OCI-LY7 (cell line): Measurements from ENCODE around the gene KLHL20. TPM values are rescaled to one million over a fixed set of nuclear protein-coding genes. Genes with fewer than 3 reads are reported as not detected.
"Not testable (repeated sequence)": the region's sequence is repeated elsewhere in the genome, so short reads cannot be mapped to it uniquely, and the experiment has no call there.

ENCODE experiments used
- BruUV-seq: library from RNA; stranded (reverse); fragments of 400-500 nt; replicated peaks from 2 replicates; lab custom pipeline; 2021; lab: Mats Ljungman, UMichigan
- CTCF ChIA-PET: fragments of 300-600 bp; sonication (Branson Sonifier 250); formaldehyde crosslinking; loops from one replicate; lab custom pipeline; 2022; ENCODE audit warnings: antibody characterized with exemption; ENCODE audit not compliant: unreplicated experiment; lab: Charles Lee
- POLR2A ChIA-PET: fragments of 300-600 bp; sonication (Branson Sonifier 250); formaldehyde crosslinking; loops from one replicate; lab custom pipeline; 2022; ENCODE audit warnings: antibody characterized with exemption; lab: Charles Lee
- DNase-seq: peaks from one replicate; pipeline ENCODE4 v3.0.0-alpha.2; 2015; ENCODE audit warnings: low spot score
- H2AFZ ChIP-seq: fragments of 200-600 bp; sonication (generic), shearing (Covaris generic); 2 replicates; pipeline ENCODE4 v1.6.1; 2014; ENCODE audit warnings: mild to moderate bottlenecking, antibody characterized with exemption, low read length, moderate library complexity
- H3K27ac ChIP-seq: fragments of 200-600 bp; sonication (generic); 2 replicates; pipeline ENCODE4 v1.5.1; 2014; ENCODE audit warnings: mixed run types, low read depth, mild to moderate bottlenecking, moderate library complexity, low read length, inconsistent platforms; ENCODE audit not compliant: poor library complexity, severe bottlenecking
- H3K36me3 ChIP-seq: fragments of 200-600 bp; sonication (generic); 2 replicates; pipeline ENCODE4 v1.6.1; 2014; ENCODE audit warnings: mild to moderate bottlenecking, antibody characterized with exemption, low read length, moderate library complexity, mixed read lengths; ENCODE audit not compliant: insufficient read depth
- H3K4me1 ChIP-seq: fragments of 200-600 bp; sonication (generic); 2 replicates; pipeline ENCODE4 v1.5.1; 2014; ENCODE audit warnings: mild to moderate bottlenecking, low read length; ENCODE audit not compliant: insufficient read depth, poor library complexity, severe bottlenecking
- H3K4me2 ChIP-seq: fragments of 200-600 bp; sonication (generic); 2 replicates; pipeline ENCODE4 v1.6.1; 2014; ENCODE audit warnings: mild to moderate bottlenecking, low read length
- H3K4me3 ChIP-seq: fragments of 200-600 bp; sonication (generic); 2 replicates; pipeline ENCODE4 v1.5.1; 2014; ENCODE audit warnings: mild to moderate bottlenecking, low read depth, low read length; ENCODE audit not compliant: poor library complexity, severe bottlenecking
- H3K79me2 ChIP-seq: fragments of 200-600 bp; sonication (generic); 2 replicates; pipeline ENCODE4 v1.6.1; 2016; ENCODE audit warnings: low read depth, mild to moderate bottlenecking, low read length, moderate library complexity, mixed read lengths; ENCODE audit not compliant: insufficient read depth
- H3K9me2 ChIP-seq: fragments of 200-600 bp; sonication (generic); 2 replicates; pipeline ENCODE4 v1.6.1; 2016; ENCODE audit warnings: mild to moderate bottlenecking, low read length, mixed read lengths; ENCODE audit not compliant: insufficient read depth
- H3K9me3 ChIP-seq: fragments of 200-600 bp; sonication (generic); 2 replicates; pipeline ENCODE4 v1.6.1; 2014; ENCODE audit warnings: mild to moderate bottlenecking, mixed run types, low read length, mixed read lengths
- H4K20me1 ChIP-seq: fragments of 200-600 bp; sonication (generic); 2 replicates; pipeline ENCODE4 v1.6.1; 2014; ENCODE audit warnings: mild to moderate bottlenecking, antibody characterized with exemption, low read length, moderate library complexity, mixed read lengths; ENCODE audit not compliant: insufficient read depth
- EZH2phosphoT487 ChIP-seq: fragments of 200-600 bp; sonication (generic); IDR thresholded peaks from 2 replicates; pipeline ENCODE4 v1.6.1; 2018; ENCODE audit warnings: low read depth, borderline replicate concordance, mild to moderate bottlenecking, mixed run types, antibody characterized with exemption, low read length, moderate library complexity, mixed read lengths
- intact Hi-C: fragments of 100-400 bp; cut with micrococcal nuclease; formaldehyde crosslinking; loops from one replicate; pipeline ENCODE4 v1.10.0; 2022; ENCODE audit not compliant: unreplicated experiment
- total RNA-seq, 2 experiments: library from RNA; depleted of rRNA in 1 of 2; stranded (reverse); fragments of >200 nt in 1 of 2; shearing (Covaris generic) in 1 of 2; gene quantifications; 2 replicates each; pipeline ENCODE4 v1.2.3, GENCODE V29; 2014 to 2022
- TF ChIP-seq, protein P1 (sequence below): fragments of 200-600 bp; sonication (generic); conservative IDR thresholded peaks from 2 replicates; pipeline ENCODE4 v1.5.1; 2014; ENCODE audit warnings: mild to moderate bottlenecking, antibody characterized with exemption, low read length, moderate library complexity, mixed read lengths

Gene KLHL20
- total RNA-seq, 2 experiments from 2014 or later: 17.5 to 22.6 TPM

DNA sequence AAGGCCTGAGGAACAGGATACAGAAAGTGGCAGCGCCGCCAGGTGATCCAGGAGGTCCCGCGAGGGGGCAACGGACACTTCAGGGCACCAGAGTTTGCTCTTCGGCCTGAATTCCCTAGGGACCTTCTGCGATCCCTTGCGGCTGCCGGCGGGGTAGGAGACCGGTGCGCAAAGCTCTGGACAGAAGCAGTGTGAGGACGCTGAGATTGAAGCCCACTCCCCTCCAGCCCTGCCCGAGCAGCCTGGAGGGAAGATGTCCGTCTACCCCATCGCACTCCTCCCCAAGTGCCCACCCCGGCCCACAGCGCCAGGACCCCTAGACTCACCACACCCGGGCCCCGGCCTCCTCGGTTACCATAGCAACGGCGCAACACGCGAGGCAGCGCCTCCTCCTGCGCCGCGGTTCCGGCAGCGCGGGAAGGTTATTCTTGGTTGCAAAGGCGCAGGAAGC lies 45.3 kb upstream of the KLHL20 start, which contains the start of gene ANKRD45:
TSS of gene ANKRD45 (minus strand) at position 361 of the 451 bp plus-strand sequence. CDS start 10,433 bp downstream, outside the sequence.
- intact Hi-C loops: no loop called here

GRCh38 chr1:173674496-173674895 lies 40.3 kb upstream of the KLHL20 start:
- intact Hi-C loops, H3K9me2 ChIP-seq, H3K36me3 ChIP-seq, DNase-seq, CTCF ChIA-PET, H3K9me3 ChIP-seq, H4K20me1 ChIP-seq, H3K4me3 ChIP-seq, H3K4me1 ChIP-seq, H3K27ac ChIP-seq, H3K4me2 ChIP-seq, H3K79me2 ChIP-seq, H2AFZ ChIP-seq, BruUV-seq: not testable (repeated sequence)
- POLR2A ChIA-PET: interaction anchor here (0.7 kb wide), 1 partner anchor 24 kb away, joined by 3 read pairs; no protein-coding TSS in a partner anchor

More for the DNA sequence above, 45.3 kb upstream of the KLHL20 start, which contains the start of gene ANKRD45:
- no peaks in the 10 kb centered on the region for H4K20me1 ChIP-seq
- H3K79me2 ChIP-seq: no peaks in the 10 kb centered on the region
- H3K9me3 ChIP-seq: no peaks in the 10 kb centered on the region
- TF ChIP-seq EZH2phosphoT487: no peak
- TF ChIP-seq, protein P1, sequence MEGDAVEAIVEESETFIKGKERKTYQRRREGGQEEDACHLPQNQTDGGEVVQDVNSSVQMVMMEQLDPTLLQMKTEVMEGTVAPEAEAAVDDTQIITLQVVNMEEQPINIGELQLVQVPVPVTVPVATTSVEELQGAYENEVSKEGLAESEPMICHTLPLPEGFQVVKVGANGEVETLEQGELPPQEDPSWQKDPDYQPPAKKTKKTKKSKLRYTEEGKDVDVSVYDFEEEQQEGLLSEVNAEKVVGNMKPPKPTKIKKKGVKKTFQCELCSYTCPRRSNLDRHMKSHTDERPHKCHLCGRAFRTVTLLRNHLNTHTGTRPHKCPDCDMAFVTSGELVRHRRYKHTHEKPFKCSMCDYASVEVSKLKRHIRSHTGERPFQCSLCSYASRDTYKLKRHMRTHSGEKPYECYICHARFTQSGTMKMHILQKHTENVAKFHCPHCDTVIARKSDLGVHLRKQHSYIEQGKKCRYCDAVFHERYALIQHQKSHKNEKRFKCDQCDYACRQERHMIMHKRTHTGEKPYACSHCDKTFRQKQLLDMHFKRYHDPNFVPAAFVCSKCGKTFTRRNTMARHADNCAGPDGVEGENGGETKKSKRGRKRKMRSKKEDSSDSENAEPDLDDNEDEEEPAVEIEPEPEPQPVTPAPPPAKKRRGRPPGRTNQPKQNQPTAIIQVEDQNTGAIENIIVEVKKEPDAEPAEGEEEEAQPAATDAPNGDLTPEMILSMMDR: no peak
- CTCF ChIA-PET: no interaction called here
- no peak within 1 kb of the TSS for H2AFZ ChIP-seq
- no peak within 1 kb of the TSS for H3K4me3 ChIP-seq
- H3K27ac ChIP-seq: no peak within 1 kb of the TSS
- no peaks in the 10 kb centered on the region for H3K36me3 ChIP-seq
- H3K4me1 ChIP-seq: no peaks in the 10 kb centered on the region
- H3K4me2 ChIP-seq: no peak within 1 kb of the TSS
- no TSS peak for BruUV-seq
- POLR2A ChIA-PET: no interaction called here
- DNase-seq: no peak
- no peaks in the 10 kb centered on the region for H3K9me2 ChIP-seq

- H3K27ac ChIP-seq, H4K20me1 ChIP-seq, H3K9me2 ChIP-seq, H2AFZ ChIP-seq, H3K4me1 ChIP-seq, H3K36me3 ChIP-seq, CTCF ChIA-PET, H3K4me3 ChIP-seq, BruUV-seq, DNase-seq, POLR2A ChIA-PET, H3K79me2 ChIP-seq, H3K4me2 ChIP-seq, H3K9me3 ChIP-seq: not testable (repeated sequence)
- intact Hi-C loops: loop anchor here (10.0 kb wide), 1 partner anchor 935 kb away; no protein-coding TSS in a partner anchor
These were observed 34.6 kb upstream of the KLHL20 start for GRCh38 chr1:173680152-173680551.
